ENCODE data around the gene NR3C1. TPM values are rescaled to one million over a fixed set of nuclear protein-coding genes. Genes with fewer than 3 reads are reported as not detected.

NR3C1 gene
- polyA plus RNA-seq, 4 donors, result 29.4 to 42.0 (median 36.8) TPM

DNA sequence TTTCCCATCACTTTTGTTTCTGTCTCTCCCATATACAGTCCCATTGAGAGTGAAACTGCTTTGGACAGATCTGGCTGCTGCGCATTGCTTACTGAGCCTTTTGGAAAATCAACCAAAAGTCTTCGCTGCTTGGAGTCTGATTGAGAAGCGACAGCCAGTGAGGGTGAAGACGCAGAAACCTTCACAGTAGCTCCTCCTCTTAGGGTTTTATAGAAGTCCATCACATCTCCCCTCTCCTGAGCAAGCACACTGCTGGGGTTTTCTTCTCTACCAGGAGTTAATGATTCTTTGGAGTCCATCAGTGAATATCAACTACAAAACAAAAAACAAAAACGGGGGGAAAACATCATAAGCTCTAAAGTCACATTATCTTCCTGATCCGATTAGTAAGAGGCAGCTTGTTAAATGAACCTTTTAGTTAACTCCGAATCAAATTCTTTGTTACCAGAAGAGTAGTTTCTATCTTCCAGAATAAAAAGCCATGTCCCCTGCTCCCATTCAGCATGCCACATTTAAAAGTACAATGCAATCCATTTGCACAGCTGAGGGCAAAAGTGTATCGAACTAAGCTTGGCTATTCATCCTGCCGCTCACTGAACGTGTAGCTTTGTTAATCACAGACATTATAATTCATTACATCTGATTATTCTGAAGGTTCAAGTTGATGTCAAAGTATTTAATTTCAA is 2.8 kb downstream of the NR3C1 start:
- DNase-seq (ENCODE audit: low read depth in 4 of 4, low spot score in 2 of 4), result no peak

DNA sequence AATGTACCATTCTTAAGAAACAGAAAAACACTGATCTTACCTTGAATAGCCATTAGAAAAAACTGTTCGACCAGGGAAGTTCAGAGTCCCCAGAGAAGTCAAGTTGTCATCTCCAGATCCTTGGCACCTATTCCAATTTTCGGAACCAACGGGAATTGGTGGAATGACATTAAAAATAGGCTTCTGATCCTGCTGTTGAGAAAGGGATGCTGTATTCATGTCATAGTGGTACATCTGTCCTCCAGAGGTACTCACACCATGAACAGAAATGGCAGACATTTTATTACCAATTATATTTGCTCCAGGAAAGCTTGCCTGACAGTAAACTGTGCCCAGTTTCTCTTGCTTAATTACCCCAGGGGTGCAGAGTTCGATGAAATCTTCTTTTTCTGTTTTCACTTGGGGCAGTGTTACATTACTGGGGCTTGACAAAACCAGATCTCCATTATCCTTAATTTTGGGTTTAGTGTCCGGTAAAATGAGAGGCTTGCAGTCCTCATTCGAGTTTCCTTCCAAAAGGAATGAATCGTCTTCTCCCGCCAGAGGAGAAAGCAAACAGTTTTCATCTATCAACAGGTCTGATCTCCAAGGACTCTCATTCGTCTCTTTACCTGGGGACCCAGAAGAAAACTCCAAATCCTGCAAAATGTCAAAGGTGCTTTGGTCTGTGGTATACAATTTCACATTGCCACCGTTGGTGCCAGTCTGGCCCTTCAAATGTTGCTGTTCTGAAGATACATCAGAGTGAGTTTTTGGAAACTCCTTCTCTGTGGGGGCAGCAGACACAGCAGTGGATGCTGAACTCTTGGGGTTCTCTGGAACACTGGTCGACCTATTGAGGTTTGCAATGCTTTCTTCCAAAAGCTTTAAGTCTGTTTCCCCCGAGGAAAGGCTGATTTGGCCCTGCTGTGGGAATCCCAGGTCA is 3.6 kb downstream of the NR3C1 start:
- DNase-seq (ENCODE audit: low read depth in 4 of 4, low spot score in 2 of 4), result no peak

DNA sequence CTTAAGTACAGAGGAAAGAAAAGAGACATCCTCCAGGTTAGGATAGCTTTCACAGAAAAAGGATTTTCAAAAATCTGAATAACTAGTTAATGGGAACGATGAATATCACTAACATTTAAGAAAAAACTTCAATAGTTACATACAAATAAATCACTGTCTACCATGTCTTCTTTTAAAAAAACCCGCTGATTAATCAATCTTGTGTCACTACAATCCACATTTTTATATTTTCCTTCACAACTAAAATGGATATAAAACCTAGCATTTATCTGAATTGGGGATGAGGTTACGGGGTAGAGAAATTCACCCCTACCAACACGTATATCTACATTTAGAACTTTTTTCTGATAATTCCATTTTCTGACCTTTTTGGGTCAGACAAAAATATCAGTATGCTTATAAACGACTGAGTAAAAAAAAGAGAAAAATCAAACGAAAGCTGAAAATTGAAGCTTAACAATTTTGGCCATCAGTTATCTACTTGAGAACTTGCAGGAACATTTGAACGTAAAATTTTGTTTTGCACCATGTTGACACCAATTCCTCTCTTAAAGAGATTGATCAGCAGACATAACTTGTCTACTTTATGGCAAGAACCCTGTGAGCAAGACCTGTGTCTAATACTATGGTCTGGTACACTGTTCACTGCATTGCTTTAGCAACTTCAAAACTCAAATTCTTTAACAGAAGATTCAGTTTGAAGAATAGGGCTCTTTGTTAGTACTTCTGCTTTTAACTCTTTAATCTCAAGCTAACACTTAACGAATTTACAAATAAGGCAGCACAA is 4.8 kb downstream of the NR3C1 start:
- no peak for DNase-seq (ENCODE audit: low read depth in 4 of 4, low spot score in 2 of 4)

DNA sequence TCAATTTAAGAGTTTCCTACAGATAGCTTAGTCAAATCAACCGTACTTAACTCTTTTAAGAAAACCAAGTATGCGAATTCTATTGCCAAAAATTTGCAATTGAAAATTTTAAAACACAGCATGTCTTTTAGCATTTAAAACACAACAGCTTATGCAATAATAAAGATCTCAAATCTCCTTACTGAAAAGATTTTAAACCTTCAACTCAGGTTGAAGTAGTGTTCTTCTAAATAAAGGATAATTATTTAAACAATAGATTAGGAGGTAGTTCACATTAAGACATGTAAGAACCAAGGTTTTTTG is 5.5 kb downstream of the NR3C1 start:
- DNase-seq (ENCODE audit: low read depth in 4 of 4, low spot score in 2 of 4), result no peak

DNA sequence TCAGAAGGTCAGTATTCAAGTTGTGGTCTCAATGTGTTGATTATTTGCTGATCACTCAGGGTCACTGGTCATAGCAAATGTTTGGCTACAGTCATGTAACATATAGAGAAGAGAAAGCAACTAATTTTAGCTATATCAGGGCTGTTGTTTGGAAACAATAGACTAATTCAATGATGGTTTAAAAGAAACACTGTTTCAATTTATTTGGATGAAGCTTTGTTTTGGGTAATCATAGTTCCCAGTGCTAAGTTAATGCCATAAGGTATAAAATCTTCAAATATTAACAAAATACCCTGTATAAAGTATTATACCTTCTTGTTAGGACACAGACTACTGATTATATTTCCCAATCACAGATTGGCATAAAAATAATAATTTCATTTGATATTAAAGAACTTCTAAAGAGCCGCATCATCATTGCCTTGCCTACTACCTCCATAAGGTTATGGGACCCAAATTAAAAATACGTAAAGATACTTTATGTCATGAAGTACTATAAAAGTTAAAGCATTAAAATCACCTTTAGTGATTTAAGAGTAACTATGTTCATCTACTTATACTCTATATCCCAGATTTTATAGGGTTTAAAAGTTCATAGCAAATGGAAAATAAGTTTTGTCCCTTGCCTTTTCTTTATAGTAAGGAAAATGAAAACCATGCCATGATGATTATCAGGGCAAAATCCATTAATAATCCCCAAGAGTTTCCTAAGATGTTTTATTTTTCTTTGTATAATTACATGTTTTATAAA is 6.0 kb downstream of the NR3C1 start:
- DNase-seq (ENCODE audit: low read depth in 4 of 4, low spot score in 2 of 4), result no peak

DNA sequence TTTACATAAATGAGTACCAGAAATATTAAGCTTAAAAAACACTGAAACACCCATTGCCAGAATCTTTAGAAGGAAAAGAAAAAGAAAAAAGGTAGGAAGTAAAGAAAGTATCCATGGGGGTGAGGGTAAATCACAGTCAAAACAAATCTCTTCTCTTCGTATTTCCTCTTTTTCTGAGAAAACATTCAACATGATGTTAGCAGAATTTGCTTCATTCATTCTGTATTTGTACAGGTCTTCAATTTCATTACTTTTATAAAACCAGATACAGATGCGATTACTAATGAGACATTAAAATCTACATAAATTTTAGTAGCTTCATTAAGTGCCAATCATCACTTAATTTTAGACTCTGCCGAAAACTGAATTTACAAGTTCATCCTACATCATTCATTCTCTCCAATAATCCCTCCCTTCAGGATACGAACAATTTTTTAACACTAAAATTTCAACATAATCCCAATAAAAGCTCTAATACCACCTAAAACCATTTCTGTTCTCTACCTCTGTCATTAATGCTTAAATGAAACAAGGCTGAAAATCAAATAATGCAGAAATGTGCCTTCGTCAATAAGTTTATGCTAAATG is 7.0 kb downstream of the NR3C1 start:
- no peak for DNase-seq (ENCODE audit: low read depth in 4 of 4, low spot score in 2 of 4)

DNA sequence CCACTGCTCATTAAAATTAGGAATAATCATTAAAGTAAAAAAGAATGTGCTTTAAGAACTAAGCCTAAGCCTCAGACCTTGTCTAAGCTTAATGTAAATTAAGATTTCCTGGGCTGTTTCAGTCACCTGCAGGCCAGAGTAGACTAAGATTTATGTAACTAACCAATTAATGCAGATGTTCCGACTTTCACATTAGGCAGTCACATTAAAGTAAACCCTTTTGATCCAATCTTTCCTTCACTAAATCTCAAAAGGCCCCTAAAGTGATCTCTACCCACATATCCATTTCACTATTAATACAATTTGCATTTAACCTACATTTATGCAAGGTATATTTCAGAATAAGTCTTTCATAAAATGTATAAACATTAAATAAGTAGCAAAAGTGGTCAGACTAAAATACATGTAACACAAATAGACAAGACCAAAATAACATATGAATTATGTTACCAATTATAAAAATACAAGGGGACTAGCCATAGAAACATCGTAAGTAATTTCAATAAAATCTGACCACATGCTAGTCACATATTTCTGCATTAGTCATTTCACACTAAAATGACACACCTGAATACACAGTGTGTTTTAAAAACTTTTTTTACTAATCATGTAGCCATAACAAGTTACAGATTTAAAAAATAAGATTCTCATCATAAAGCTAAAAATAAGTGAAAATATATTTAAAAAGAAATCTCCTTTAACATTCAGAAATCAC is 7.7 kb downstream of the NR3C1 start:
- DNase-seq (ENCODE audit: low read depth in 4 of 4, low spot score in 2 of 4), result no peak

DNA sequence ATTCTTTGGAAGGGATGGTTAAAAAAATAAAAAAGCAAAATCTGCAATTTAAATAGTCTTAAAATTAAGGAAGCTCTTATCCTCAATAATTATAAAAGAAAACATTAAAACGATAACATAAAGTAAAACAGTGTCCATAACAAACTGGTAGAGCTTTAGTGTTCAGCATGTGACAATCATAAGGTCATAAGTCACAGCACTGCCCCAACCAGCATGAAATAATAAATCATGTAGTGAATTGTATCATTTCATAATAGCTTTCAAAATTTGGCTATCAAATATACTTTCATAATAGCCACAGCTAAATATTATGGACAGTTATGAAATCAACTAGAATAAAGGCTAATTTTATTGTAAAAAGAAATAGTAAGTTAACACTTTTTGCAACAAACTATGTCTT is 10.0 kb downstream of the NR3C1 start:
- DNase-seq (ENCODE audit: low read depth in 4 of 4, low spot score in 2 of 4), result no peak

DNA sequence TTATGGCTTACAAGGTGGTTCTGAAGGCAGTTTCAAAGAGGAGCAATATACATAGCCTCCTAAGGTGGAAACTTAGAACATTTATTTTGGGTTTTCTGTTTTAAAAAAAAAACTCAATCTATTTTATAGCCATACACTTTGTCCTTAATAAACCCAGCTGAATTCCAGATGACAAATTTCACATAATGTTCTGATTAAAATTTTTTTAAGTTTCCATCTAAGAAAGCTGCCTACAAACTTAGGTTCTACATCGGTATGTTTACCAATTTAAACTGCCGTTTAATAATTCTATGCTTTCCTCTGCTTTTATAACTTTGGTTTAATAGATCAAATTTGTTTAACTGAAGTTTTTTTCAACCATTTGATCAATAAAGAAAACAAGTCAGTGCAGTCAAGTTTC is 12.5 kb downstream of the NR3C1 start:
- DNase-seq (ENCODE audit: low read depth in 4 of 4, low spot score in 2 of 4), result no peak

DNA sequence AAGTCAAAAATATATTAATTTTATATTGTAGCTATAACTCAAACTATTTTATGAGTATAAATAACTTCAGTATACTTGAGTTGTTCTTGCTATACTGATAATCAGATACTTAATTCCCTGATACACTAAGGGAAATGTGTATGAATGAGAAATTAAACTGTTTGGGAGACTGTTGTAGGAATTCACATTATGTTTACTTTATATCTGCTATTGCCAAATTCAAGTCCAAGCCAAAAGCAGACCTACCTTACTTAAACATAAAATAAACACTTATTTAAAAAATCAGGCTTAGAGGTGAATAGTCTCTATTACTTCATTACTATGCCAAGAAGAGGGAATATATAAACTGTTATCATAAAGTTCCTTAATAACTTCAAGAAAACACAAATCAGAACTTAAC is 13.2 kb downstream of the NR3C1 start:
- no peak for DNase-seq (ENCODE audit: low read depth in 4 of 4, low spot score in 2 of 4)

DNA sequence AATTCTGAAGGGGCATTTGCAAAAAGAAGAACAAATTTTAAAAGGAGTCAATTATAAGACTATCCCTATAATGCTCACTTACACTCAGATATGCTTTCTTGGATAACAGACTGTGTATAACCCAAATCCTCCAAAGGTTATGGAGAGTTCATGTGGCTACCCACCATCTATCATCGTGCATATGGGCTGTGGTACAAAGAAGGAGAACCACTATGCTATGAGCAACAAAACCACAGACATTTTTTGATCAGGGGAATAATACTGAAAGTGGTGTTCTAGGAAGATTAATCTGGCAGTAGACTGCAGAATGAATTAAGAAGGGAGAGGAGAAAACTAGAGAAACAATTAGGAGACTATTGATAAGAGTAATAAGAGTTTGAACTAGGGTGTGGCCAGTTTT is 16.8 kb downstream of the NR3C1 start:
- DNase-seq (ENCODE audit: low read depth in 4 of 4, low spot score in 2 of 4), result no peak

DNA sequence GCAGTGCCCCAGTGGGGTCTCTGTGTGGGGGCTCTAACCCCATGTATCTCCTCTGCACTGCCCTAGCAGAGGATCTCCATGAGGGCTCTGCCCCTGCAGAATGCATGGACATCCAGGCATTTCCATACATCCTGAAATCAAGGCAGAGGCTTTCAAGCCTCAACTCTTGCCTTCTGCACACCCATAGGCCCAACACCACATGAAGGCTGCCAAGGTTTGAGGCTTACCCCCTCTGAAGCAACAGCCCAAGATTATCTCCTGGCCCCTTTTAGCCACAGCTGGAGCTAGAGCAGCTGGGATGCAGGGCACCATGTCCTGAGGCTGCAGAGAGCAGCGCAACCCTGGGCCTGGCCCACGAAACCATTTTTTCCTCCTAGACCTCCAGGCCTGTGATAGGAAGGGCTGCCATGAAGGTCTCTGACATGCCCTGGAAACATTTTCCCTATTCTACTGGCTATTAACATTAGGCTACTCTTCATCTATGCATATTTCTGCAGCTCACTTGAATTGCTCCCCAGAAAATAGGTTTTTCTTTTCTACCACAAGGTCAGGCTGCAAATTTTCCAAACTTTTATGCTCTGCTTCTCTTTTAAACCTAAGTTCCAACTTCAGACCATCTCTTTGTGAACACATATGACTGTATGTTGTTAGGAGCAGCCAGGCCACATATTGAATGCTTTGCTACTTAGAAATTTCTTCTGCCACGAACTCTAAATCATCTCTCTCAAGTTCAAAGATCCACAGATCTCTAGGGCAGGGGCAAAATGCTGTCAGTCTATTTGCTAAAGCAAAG is 18.4 kb downstream of the NR3C1 start:
- no peak for DNase-seq (ENCODE audit: low read depth in 4 of 4, low spot score in 2 of 4)

DNA sequence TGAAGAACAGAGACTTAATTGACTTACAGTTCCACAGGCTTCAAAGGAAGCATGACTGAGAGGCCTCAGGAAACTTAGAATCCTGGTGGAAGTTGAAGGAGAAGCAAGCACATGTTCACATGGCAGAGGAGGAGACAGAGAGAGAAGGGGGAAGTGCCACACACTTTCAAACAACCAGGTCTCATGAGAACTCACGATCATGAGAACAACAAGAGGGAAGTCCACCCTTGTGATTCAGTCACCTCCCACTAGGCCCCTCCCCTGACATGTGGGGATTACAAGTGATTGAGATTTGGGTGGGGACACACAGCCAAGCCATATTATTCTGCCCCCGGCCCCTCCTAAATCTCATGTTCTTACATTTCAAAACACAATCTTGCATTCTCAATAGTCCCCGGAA is 19.5 kb downstream of the NR3C1 start:
- no peak for DNase-seq (ENCODE audit: low read depth in 4 of 4, low spot score in 2 of 4)

DNA sequence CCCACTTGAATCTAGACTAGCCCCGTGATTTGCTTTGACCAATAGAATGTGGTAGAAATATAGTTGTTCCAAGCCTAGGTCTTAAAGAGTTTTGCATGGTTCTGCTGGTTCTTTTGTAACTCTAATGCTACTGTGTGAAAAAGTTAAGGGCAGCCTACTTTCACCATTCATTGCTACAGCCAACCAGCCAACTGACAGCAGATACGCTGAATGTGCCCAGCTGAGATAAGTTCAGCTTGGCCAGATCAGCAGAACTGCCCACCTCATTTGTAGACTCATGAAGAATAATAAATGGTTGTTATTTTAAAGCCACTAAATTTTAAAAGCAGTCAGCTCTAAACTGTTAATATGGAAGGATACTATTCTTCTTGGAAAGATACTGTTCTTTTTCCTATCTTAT is 23.9 kb downstream of the NR3C1 start:
- DNase-seq (ENCODE audit: low read depth in 4 of 4, low spot score in 2 of 4), result no peak

DNA sequence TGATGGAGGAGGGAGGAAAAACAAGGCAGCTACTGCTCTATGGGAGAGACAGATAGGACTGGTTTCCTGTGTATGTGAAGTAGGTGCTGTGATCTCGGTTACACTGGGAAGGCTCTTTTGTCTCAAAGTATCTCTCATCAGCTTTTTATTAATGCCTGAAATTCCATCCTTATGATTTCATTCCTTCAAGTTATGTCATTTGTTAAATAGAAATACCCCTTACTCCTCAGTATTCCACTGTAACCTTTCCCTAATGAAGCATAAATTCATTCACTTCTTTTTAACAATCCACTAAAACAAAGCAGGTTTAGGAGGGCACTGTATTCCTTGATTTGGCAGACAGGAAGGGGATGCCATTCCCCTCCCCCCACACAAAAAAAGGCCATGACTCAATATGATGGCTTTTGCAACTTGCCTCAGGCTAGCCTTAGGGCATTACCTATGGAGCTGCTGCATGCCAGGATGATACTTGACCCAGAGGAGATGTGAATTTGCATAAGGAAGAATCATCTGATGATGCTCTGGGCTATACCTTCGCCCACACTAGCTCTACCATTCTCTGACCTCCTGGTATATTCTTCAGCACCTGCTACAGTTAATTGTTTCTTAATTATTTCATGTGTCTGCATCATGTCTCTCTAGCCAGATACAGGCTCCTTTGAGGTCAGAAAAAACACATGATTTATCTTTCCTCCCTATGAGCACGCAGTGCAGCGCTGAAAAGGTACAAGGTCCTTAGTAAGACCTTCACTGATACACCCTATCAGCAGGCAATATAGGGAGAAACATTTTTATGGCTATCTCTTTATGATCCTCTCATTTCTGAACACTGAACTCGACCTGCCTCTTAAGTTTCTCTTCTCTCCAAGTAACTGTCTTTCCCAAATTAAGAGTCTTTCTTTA is 26.3 kb downstream of the NR3C1 start:
- DNase-seq (ENCODE audit: low read depth in 4 of 4, low spot score in 2 of 4), result no peak

DNA sequence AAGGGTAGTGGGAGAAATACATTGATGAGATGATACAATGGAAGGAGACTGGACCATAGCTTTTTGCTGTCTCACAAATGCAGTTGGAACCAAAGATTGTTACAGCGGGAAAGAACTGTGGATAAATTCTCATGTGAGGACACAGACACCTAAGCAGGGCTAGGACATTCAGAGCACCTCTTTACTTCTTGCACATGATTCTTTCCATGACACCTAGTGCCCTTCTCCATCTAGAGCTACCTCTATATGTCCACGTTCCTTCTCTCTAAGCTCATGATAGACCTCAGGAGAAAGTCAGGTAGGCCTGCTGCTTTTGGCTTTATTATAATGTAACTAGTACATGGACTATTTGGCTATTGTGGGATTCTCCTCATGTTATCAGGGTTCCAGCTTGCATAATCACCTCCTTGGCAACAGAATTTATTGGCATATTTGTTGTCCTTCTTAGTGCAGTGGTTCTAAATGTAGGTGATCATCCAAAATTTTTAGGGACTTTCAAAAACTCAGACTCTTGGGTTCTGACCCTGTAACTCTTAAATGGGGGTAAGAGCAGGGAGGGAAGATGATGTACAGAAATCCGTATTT is 27.2 kb downstream of the NR3C1 start:
- DNase-seq (ENCODE audit: low read depth in 4 of 4, low spot score in 2 of 4), result no peak

DNA sequence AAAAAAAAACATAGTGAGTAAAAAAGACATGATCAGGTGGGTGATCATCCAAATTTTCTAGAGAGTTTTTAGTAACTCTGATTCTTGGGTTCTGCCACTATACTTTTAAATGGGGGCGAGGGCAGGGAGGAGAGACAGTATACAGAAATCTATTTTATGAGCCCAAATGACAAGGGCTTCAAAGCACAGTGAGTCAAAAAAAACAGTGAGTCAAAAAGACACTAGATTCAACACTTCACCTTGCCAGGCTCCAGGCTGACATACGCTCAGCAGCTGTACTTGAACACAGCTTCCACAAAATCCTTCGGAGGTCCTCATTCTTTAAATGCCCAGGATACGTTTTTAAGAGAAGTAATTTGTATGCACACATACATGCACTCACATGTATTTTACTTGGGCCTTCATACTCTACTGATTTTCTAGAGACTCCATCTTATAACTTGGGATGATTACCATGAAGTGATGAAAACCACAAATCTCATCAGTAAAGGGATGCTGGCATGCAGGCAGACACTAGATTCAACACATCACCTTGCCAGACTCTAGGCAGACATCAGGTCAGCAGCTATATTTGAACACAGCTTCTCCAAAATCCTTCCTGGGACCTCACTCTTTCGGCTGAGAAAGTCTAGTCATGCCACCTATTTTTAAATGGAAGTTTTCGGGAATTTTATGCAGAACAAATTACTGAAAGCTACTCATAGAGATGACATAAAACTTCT is 28.8 kb downstream of the NR3C1 start:
- no peak for DNase-seq (ENCODE audit: low read depth in 4 of 4, low spot score in 2 of 4)

Measured in left renal cortex interstitium (tissue), 4 donors.